HepG2 (cell line): ENCODE measurements around the gene DICER1. TPM values are rescaled to one million over a fixed set of nuclear protein-coding genes. Genes with fewer than 3 reads are reported as not detected.

Source experiments
- KLF12 ChIP-seq: sonication (generic); formaldehyde crosslinking; IDR thresholded peaks from 2 replicates; pipeline ENCODE4 v1.4.0; 2020; ENCODE audit warnings: missing genetic modification reagents, borderline replicate concordance
- NBN ChIP-seq: fragments of 450-650 bp; conservative IDR thresholded peaks from 2 replicates; pipeline ENCODE4 v1.6.1; 2017
- RBAK ChIP-seq: sonication (generic); formaldehyde crosslinking; IDR thresholded peaks from 2 replicates; pipeline ENCODE4 v1.5.1; 2020; ENCODE audit warnings: mild to moderate bottlenecking, missing genetic modification reagents
- ZBTB38 ChIP-seq: sonication (generic); formaldehyde crosslinking; IDR thresholded peaks from 2 replicates; pipeline ENCODE4 v1.5.1; 2020; ENCODE audit warnings: mild to moderate bottlenecking, missing genetic modification reagents
- ZNF747 ChIP-seq: sonication (generic); formaldehyde crosslinking; IDR thresholded peaks from 2 replicates; pipeline ENCODE4 v1.8.1; 2023; ENCODE audit warnings: missing genetic modification reagents, mild to moderate bottlenecking, borderline replicate concordance
- ZNF761 ChIP-seq: sonication (generic); formaldehyde crosslinking; conservative IDR thresholded peaks from 2 replicates; pipeline ENCODE4 v1.4.0; 2020; ENCODE audit warnings: mild to moderate bottlenecking, missing genetic modification reagents
- ZNF841 ChIP-seq: sonication (generic); formaldehyde crosslinking; IDR thresholded peaks from 2 replicates; pipeline ENCODE4 v1.8.1; 2023; ENCODE audit warnings: missing genetic modification reagents, borderline replicate concordance
- ZNF879 ChIP-seq: sonication (generic); formaldehyde crosslinking; IDR thresholded peaks from 2 replicates; pipeline ENCODE4 v1.8.1; 2023; ENCODE audit warnings: missing genetic modification reagents
- ZSCAN29 ChIP-seq: sonication (generic); formaldehyde crosslinking; conservative IDR thresholded peaks from 2 replicates; pipeline ENCODE4 v1.4.0; 2020; ENCODE audit warnings: mild to moderate bottlenecking, missing genetic modification reagents
- polyA plus RNA-seq, 8 experiments: library from polyadenylated mRNA; depleted of rRNA in 3 of 8; stranded (reverse) in 7 of 8; unstranded in 1 of 8; fragments of >200 nt; fragmentation: Illumina TruSeq in 4 of 8; extraction: Trizol in 4 of 8; gene quantifications; 2 replicates each; pipeline versions ENCODE4 v1.2.1 to v1.2.3, GENCODE V29; 2011 to 2016; ENCODE audit warnings: low read depth in 4 of 8, missing spikeins in 1 of 8, mixed read lengths in 1 of 8; ENCODE audit not compliant: insufficient read depth in 1 of 8
- total RNA-seq, 5 experiments: library from RNA; depleted of rRNA; stranded (reverse); fragments of >200 nt; fragmentation: Illumina TruSeq; extraction: Trizol; gene quantifications; 2 replicates each; pipeline ENCODE4 v1.2.3, GENCODE V29; 2016; ENCODE audit warnings: low read depth in 1 of 5
- TF ChIP-seq, protein P1 (sequence below): sonication (generic); formaldehyde crosslinking; IDR thresholded peaks from 2 replicates; pipeline ENCODE4 v1.4.0; 2020; ENCODE audit warnings: mild to moderate bottlenecking, low read depth, missing genetic modification reagents
- TF ChIP-seq, protein P2 (sequence below): IDR thresholded peaks from 2 replicates; pipeline ENCODE4 v1.6.1; 2016; ENCODE audit warnings: control low read depth
- TF ChIP-seq, protein P3 (sequence below): sonication (generic); formaldehyde crosslinking; IDR thresholded peaks from 2 replicates; pipeline ENCODE4 v1.4.0; 2020; ENCODE audit warnings: missing genetic modification reagents
- TF ChIP-seq, protein P4 (sequence below): sonication (generic); formaldehyde crosslinking; IDR thresholded peaks from 2 replicates; pipeline ENCODE4 v1.4.0; 2020; ENCODE audit warnings: mild to moderate bottlenecking, missing genetic modification reagents

The DICER1 gene
- total and polyA plus RNA-seq, 2 of the 13 experiments (the other 11 are each of a cell fraction or from before 2014, with no cell fraction given), result 31.8 to 61.9 TPM

DNA sequence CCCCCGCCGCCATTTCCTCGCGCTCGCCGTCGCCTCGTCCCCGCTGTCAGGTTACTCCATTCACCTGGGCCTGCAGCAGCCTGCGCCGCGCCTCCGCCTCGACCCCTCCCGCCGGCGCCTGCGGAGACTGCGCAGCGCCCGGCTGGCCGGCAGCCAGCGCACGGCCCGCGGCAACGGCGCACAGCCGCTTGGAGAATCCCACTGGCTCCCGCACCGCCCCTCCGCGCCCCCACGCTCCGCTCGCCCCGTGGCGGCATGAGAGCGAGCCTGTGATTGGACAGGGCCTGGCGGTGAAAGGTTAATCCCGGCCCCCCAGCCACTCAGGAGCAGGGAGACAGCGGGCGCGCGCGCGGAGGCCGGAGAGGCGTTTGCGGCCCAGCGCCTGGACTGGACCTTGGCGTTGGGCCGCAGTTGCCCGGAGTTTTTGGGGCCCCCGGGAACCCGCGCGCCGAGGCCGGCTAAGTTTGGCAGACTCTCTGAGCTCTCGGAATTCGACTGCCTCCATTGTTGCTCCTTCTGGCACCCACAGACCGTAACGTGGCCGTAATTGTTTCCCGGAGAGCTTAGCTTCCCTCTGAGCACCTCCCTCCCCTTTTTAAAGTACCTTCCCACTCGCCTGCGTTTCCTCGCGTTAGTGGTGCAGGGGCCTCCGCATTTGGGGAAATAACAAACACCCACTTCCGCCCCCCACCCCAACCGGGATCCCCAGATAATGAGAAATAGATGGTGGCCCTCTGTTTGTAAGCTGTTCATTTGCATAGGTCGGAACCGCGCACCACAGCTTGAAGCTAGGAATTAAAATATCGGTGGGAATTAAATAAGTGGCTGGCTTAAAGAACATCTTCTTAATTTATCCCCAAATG, at the start of gene DICER1 (continued):
- TF ChIP-seq, protein P1, sequence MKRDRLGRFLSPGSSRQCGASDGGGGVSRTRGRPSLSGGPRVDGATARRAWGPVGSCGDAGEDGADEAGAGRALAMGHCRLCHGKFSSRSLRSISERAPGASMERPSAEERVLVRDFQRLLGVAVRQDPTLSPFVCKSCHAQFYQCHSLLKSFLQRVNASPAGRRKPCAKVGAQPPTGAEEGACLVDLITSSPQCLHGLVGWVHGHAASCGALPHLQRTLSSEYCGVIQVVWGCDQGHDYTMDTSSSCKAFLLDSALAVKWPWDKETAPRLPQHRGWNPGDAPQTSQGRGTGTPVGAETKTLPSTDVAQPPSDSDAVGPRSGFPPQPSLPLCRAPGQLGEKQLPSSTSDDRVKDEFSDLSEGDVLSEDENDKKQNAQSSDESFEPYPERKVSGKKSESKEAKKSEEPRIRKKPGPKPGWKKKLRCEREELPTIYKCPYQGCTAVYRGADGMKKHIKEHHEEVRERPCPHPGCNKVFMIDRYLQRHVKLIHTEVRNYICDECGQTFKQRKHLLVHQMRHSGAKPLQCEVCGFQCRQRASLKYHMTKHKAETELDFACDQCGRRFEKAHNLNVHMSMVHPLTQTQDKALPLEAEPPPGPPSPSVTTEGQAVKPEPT (CRISPR knock-in tag), result no peak
- no peak for TF ChIP-seq ZNF841
- TF ChIP-seq ZNF761, result no peak
- TF ChIP-seq, protein P2, sequence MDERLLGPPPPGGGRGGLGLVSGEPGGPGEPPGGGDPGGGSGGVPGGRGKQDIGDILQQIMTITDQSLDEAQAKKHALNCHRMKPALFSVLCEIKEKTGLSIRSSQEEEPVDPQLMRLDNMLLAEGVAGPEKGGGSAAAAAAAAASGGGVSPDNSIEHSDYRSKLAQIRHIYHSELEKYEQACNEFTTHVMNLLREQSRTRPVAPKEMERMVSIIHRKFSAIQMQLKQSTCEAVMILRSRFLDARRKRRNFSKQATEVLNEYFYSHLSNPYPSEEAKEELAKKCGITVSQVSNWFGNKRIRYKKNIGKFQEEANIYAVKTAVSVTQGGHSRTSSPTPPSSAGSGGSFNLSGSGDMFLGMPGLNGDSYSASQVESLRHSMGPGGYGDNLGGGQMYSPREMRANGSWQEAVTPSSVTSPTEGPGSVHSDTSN (CRISPR knock-in tag), result no peak
- no peak for TF ChIP-seq ZNF747 (CRISPR knock-in tag)
- TF ChIP-seq ZNF879 (CRISPR knock-in tag), result 0 out of 2 replicates have a peak, but pooled peaks have one; percentile 37
- no peak for TF ChIP-seq ZBTB38 (CRISPR knock-in tag)
- TF ChIP-seq, protein P3, sequence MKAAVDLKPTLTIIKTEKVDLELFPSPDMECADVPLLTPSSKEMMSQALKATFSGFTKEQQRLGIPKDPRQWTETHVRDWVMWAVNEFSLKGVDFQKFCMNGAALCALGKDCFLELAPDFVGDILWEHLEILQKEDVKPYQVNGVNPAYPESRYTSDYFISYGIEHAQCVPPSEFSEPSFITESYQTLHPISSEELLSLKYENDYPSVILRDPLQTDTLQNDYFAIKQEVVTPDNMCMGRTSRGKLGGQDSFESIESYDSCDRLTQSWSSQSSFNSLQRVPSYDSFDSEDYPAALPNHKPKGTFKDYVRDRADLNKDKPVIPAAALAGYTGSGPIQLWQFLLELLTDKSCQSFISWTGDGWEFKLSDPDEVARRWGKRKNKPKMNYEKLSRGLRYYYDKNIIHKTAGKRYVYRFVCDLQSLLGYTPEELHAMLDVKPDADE (CRISPR knock-in tag), result no peak
- no peak for TF ChIP-seq ZSCAN29
- TF ChIP-seq NBN, result no peak
- TF ChIP-seq RBAK (CRISPR knock-in tag), result no peak
- peak; percentile 81 for TF ChIP-seq KLF12 (CRISPR knock-in tag)
- TF ChIP-seq, protein P4, sequence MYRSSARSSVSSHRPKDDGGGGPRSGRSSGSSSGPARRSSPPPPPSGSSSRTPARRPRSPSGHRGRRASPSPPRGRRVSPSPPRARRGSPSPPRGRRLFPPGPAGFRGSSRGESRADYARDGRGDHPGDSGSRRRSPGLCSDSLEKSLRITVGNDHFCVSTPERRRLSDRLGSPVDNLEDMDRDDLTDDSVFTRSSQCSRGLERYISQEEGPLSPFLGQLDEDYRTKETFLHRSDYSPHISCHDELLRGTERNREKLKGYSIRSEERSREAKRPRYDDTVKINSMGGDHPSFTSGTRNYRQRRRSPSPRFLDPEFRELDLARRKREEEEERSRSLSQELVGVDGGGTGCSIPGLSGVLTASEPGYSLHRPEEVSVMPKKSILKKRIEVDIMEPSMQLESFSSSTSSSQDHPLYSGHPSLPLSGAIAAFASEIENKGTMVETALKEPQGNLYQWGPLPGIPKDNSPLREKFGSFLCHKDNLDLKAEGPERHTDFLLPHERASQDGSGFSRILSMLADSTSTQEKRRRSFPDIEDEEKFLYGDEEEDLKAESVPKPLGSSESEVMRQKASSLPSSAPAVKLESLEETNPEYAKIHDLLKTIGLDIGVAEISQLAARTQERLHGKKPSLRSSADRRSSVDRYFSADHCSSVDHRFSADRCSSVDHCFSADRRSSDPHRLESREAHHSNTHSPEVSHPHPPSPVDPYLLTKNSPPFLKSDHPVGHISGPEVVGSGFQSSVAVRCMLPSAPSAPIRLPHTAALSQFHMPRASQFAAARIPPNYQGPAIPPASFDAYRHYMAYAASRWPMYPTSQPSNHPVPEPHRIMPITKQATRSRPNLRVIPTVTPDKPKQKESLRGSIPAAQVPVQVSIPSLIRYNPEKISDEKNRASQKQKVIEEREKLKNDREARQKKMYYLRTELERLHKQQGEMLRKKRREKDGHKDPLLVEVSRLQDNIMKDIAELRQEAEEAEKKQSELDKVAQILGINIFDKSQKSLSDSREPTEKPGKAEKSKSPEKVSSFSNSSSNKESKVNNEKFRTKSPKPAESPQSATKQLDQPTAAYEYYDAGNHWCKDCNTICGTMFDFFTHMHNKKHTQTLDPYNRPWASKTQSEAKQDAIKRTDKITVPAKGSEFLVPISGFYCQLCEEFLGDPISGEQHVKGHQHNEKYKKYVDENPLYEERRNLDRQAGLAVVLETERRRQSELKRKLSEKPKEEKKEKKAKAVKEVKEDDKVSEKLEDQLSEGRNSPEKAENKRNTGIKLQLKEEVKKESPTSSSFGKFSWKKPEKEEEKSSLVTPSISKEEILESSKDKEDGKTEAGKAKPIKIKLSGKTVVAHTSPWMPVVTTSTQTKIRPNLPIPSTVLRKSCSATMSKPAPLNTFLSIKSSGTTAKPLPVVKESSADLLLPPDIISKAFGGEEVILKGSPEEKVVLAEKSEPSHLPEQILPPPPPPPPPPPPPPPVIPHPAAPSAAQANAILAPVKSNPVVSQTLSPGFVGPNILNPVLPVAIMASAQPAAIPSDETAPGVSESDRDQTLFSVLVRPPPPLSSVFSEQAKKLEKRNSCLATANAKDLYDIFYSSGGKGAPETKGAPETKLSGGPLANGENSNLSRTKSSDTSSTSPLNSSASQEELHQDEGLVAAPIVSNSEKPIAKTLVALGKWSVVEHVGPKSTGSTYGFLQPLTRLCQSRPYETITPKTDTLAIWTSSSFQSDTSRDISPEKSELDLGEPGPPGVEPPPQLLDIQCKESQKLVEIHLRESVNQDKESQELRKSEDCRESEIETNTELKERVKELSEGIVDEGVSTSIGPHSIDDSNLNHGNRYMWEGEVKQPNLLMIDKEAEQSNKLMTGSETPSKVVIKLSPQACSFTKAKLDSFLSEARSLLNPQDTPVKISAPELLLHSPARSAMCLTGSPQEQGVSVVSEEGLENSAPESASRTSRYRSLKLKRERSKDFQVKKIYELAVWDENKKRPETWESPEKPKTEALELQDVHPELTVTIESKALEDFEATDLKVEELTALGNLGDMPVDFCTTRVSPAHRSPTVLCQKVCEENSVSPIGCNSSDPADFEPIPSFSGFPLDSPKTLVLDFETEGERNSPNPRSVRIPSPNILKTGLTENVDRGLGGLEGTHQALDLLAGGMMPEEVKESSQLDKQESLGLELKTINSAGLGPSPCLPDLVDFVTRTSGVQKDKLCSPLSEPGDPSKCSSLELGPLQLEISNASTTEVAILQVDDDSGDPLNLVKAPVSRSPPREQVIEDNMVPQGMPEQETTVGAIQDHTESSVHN (CRISPR knock-in tag), result no peak
